ENCODE measurements around the gene CLIC1.

- TF ChIP-seq REST (IDR thresholded peaks at IDR 0.05; ENCODE audit: insufficient read depth in 1 of 2, low read depth in 2 of 2, low read length in 2 of 2) (no peak), POLR2AphosphoS5 (IDR thresholded peaks at IDR 0.05; ENCODE audit: low read depth, low read length) (no peak)
Measured at GRCh38 chr6:31778193-31778592, 41.9 kb upstream of the CLIC1 start.
